Large intestine (tissue), 3 donors: ENCODE measurements around the gene SLC9C2. TPM values are rescaled to one million over a fixed set of nuclear protein-coding genes. Genes with fewer than 3 reads are reported as not detected.

Experiments used
- DNase-seq, 2 donors: peaks; one replicate each; pipeline versions ENCODE4 v3.0.0 to v3.0.0-alpha.2; 2013
- H3K27ac ChIP-seq: one replicate; pipeline ENCODE4 v1.5.1; 2013; ENCODE audit warnings: low read length
- H3K27me3 ChIP-seq: 2 replicates; pipeline ENCODE4 v1.6.1; 2013; ENCODE audit warnings: low read length; ENCODE audit not compliant: control insufficient read depth, insufficient read depth
- H3K36me3 ChIP-seq: 2 replicates; pipeline ENCODE4 v1.6.1; 2013; ENCODE audit warnings: low read length; ENCODE audit not compliant: control insufficient read depth, insufficient read depth
- H3K4me1 ChIP-seq: one replicate; pipeline ENCODE4 v1.6.1; 2013; ENCODE audit warnings: low read length; ENCODE audit not compliant: control insufficient read depth, insufficient read depth
- H3K4me3 ChIP-seq: one replicate; pipeline ENCODE4 v1.5.1; 2013; ENCODE audit warnings: low read length
- H3K9me3 ChIP-seq: one replicate; pipeline ENCODE4 v1.6.1; 2013; ENCODE audit warnings: mild to moderate bottlenecking, low read depth, low read length, moderate library complexity; ENCODE audit not compliant: control insufficient read depth
- WGBS: methylation state at CpG from one replicate; pipeline ENCODE4 v1.1.5; 2013; ENCODE audit warnings: low lambda C conversion rate; ENCODE audit not compliant: insufficient coverage; 5-methylcytosine and 5-hydroxymethylcytosine counted together
- polyA plus RNA-seq: library from polyadenylated mRNA; unstranded; fragments of 120-200 nt; gene quantifications from one replicate; pipeline ENCODE4 v1.2.1, GENCODE V29; 2013

SLC9C2 gene
- polyA plus RNA-seq, 1 donor: 0.06 TPM

- H3K9me3 ChIP-seq: no peaks in the 10 kb centered on the region
- WGBS: 70% methylated on average over 2 of the region's 2 CpGs
- no peak for DNase-seq
Measured at GRCh38 chr1:173488001-173488400, 114.9 kb downstream of the SLC9C2 start.

GRCh38 chr1:173485401-173485800 lies 117.5 kb downstream of the SLC9C2 start:
- Histone ChIP-seq H3K4me1 (no peaks in the 10 kb centered on the region), H3K27me3 (no peaks in the 10 kb centered on the region), H3K9me3 (no peaks in the 10 kb centered on the region), H3K27ac (no peak overlapping the region), H3K4me3 (no peak overlapping the region), H3K36me3 (peaks cover 73% of the 10 kb centered on the region)
- DNase-seq: no peak
- WGBS: 100% methylated on average over 3 of the region's 7 CpGs

More at GRCh38 chr1:173488001-173488400, 114.9 kb downstream of the SLC9C2 start:
- peaks cover 54% of the 10 kb centered on the region for H3K36me3 ChIP-seq
- no peaks in the 10 kb centered on the region for H3K4me1 ChIP-seq
- H3K27ac ChIP-seq: no peak overlapping the region
- no peaks in the 10 kb centered on the region for H3K27me3 ChIP-seq
- H3K4me3 ChIP-seq: no peak overlapping the region

GRCh38 chr1:173484276-173484675 lies 118.6 kb downstream of the SLC9C2 start:
- DNase-seq: no peak
- peaks cover 72% of the 10 kb centered on the region for H3K36me3 ChIP-seq
- H3K27me3 ChIP-seq: no peaks in the 10 kb centered on the region
- WGBS: no CpG with 5 or more reads among the region's 2 CpGs
- no peak overlapping the region for H3K4me3 ChIP-seq
- H3K9me3 ChIP-seq: no peaks in the 10 kb centered on the region
- H3K4me1 ChIP-seq: peaks cover 4% of the 10 kb centered on the region
- no peak overlapping the region for H3K27ac ChIP-seq

GRCh38 chr1:173482683-173483082 lies 120.2 kb downstream of the SLC9C2 start:
- Histone ChIP-seq H3K27me3 (no peaks in the 10 kb centered on the region), H3K4me3 (no peak overlapping the region), H3K36me3 (peaks cover 58% of the 10 kb centered on the region), H3K27ac (no peak overlapping the region), H3K4me1 (peaks cover 12% of the 10 kb centered on the region), H3K9me3 (no peaks in the 10 kb centered on the region)
- DNase-seq: no peak
- WGBS: no CpG with 5 or more reads among the region's 1 CpG

DNA sequence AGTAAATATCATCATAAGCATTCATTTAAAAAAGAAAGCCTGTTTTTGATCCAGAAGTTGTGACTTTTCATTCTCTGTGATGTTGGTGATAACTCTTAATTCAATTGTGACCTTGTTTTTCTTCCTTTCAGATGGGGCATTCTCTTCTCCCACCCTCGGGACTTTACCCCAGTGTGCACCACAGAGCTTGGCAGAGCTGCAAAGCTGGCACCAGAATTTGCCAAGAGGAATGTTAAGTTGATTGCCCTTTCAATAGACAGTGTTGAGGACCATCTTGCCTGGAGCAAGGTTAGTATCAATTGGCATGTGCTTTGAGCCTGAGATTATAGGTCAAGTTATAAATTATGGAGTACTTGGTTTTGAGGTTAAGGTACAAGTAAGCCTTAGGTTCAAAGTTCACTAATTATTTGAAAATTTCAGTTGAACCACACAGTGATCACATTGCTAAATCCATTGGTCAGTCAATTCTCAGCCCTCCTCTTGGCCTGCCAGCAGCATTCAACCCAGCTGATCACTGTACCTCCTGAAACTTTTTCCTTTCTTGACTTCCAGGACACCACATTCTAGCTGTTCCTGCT lies 121.6 kb downstream of the SLC9C2 start:
- no peak for DNase-seq
- no CpG with 5 or more reads among the region's 1 CpG for WGBS
- Histone ChIP-seq H3K27me3 (no peaks in the 10 kb centered on the region), H3K9me3 (no peaks in the 10 kb centered on the region), H3K4me3 (no peak overlapping the region), H3K4me1 (peaks cover 13% of the 10 kb centered on the region), H3K36me3 (peaks cover 46% of the 10 kb centered on the region), H3K27ac (no peak overlapping the region)

GRCh38 chr1:173479649-173480048 lies 123.2 kb downstream of the SLC9C2 start:
- Histone ChIP-seq H3K27ac (peak overlapping the region; percentile 15), H3K4me3 (no peak overlapping the region), H3K27me3 (no peaks in the 10 kb centered on the region)

DNA sequence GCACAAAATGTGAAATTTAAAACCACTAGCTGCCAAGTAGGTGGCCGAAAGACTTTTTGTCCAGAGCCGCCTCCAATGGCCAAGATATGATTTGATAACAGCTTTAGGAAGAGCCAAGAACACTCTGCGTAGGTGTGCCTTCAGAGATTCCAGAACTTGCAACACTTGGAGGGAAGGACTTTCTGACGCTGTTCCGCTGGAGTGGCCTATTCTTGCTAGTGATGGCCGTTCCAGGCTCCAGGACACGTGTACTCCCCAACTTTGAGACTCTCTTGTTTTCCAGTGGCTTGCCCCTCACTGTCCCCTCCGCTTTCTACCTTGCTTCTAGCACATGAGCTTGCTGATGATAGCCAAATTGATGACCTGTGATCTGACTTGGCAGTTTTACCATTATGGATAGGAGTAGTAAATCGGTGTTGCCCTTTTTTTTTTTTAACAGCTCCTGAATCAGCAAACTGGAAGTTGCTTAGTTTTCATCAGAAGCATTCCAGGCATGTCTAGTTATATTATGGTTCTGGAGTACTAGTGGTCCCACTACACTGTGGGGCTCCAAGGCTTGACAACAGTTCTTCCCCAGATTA lies 124.7 kb downstream of the SLC9C2 start:
- Histone ChIP-seq H3K27me3 (no peaks in the 10 kb centered on the region), H3K4me1 (peaks cover 34% of the 10 kb centered on the region), H3K9me3 (no peaks in the 10 kb centered on the region), H3K4me3 (peak overlapping the region; percentile 83), H3K36me3 (peaks cover 21% of the 10 kb centered on the region), H3K27ac (peak overlapping the region; percentile 94)
- no CpG with 5 or more reads among the region's 9 CpGs for WGBS
- peak; percentile 37 to 82 for DNase-seq

More at GRCh38 chr1:173479649-173480048, 123.2 kb downstream of the SLC9C2 start:
- H3K36me3 ChIP-seq: peaks cover 31% of the 10 kb centered on the region
- no peaks in the 10 kb centered on the region for H3K9me3 ChIP-seq
- WGBS: 100% methylated on average over 2 of the region's 4 CpGs
- DNase-seq: peak in 1 of 2 donors; percentile 31
- peaks cover 20% of the 10 kb centered on the region for H3K4me1 ChIP-seq

GRCh38 chr1:173477286-173478093 lies 125.4 kb downstream of the SLC9C2 start, which contains the start of gene PRDX6:
PRDX6 (plus strand) TSS chr1:173477335; CDS start chr1:173477398, 63 bp downstream.
- Histone ChIP-seq H3K4me1 (peaks cover 35% of the 10 kb centered on the region), H3K27ac (peak within 1 kb of the TSS; percentile 94)
- no CpG with 5 or more reads among the region's 69 CpGs for WGBS

GRCh38 chr1:173476665-173477285 lies 126.1 kb downstream of the SLC9C2 start:
- WGBS: no CpG with 5 or more reads among the region's 62 CpGs

More at GRCh38 chr1:173477286-173478093, 125.4 kb downstream of the SLC9C2 start, which contains the start of gene PRDX6:
- Histone ChIP-seq H3K27me3 (no peaks in the 10 kb centered on the region), H3K36me3 (peaks cover 14% of the 10 kb centered on the region), H3K4me3 (peak within 1 kb of the TSS; percentile 83), H3K9me3 (no peaks in the 10 kb centered on the region)
- peak; percentile 75 to 85 for DNase-seq

DNA sequence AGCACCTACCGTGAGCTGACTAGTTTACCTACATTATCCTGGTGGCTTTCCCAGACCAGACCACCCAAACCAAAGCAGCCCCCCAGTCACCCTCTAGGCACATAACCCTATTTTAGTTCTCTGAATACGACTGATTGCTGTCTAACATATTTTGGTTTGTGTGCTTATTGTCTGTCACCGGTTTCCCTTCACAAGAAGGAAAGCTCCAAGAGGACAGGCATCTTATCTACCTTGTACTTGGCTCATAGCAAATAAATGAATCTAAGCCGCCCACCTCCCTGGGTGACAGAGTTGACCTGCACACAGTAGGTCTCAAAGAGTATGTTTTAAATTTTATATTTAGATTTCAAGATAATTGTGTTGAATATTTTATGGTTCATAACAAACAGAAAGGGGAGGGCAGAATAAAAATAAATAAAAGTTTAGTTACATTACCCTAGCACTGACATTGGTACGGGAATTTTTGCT lies 126.6 kb downstream of the SLC9C2 start:
- DNase-seq: peak in 1 of 2 donors; percentile 14
- WGBS: no CpG with 5 or more reads among the region's 5 CpGs
- Histone ChIP-seq H3K27me3 (no peaks in the 10 kb centered on the region), H3K4me3 (peak overlapping the region; percentile 63), H3K36me3 (peaks cover 1% of the 10 kb centered on the region), H3K27ac (peak overlapping the region; percentile 74), H3K9me3 (no peaks in the 10 kb centered on the region), H3K4me1 (peaks cover 35% of the 10 kb centered on the region)

More at GRCh38 chr1:173476665-173477285, 126.1 kb downstream of the SLC9C2 start:
- DNase-seq: peak; percentile 86 to 94
- Histone ChIP-seq H3K9me3 (no peaks in the 10 kb centered on the region), H3K4me1 (peaks cover 35% of the 10 kb centered on the region), H3K27me3 (no peaks in the 10 kb centered on the region), H3K36me3 (peaks cover 7% of the 10 kb centered on the region), H3K4me3 (peak overlapping the region; percentile 63), H3K27ac (peak overlapping the region; percentile 74)
